SK-N-SH treated with all-trans-retinoic acid at 6 μM for 48 hours (cell line): Measurements from ENCODE around the gene CSNK2B.

Source experiments
- ESRRG ChIP-seq: fragments of 250-450 bp; sonication (Bioruptor Pico); IDR thresholded peaks from 2 replicates; pipeline ENCODE4 v1.6.1; 2021; ENCODE audit warnings: mild to moderate bottlenecking
- PPARA ChIP-seq: fragments of 250-450 bp; sonication (Bioruptor Pico); IDR thresholded peaks from 2 replicates; pipeline ENCODE4 v1.5.0; 2020; ENCODE audit warnings: mild to moderate bottlenecking, borderline replicate concordance
- TOX ChIP-seq: fragments of 250-450 bp; sonication (Bioruptor Pico); IDR thresholded peaks from 2 replicates; pipeline ENCODE4 v1.8.0; 2021; ENCODE audit warnings: mild to moderate bottlenecking, moderate library complexity, borderline replicate concordance
- TSHZ2 ChIP-seq: fragments of 250-450 bp; sonication (Bioruptor Pico); IDR thresholded peaks from 2 replicates; pipeline ENCODE4 v1.5.0; 2020; ENCODE audit warnings: mild to moderate bottlenecking, moderate library complexity
- ZFP30 ChIP-seq: fragments of 450-650 bp; formaldehyde crosslinking; IDR thresholded peaks from 2 replicates; pipeline ENCODE4 v1.5.0; 2022; ENCODE audit warnings: mild to moderate bottlenecking, moderate library complexity
- ZNF565 ChIP-seq: fragments of 450-650 bp; formaldehyde crosslinking; conservative IDR thresholded peaks from 2 replicates; pipeline ENCODE4 v1.5.0; 2020; ENCODE audit warnings: low read depth, mild to moderate bottlenecking, moderate library complexity
- ZNF70 ChIP-seq: fragments of 450-650 bp; formaldehyde crosslinking; IDR thresholded peaks from 2 replicates; pipeline ENCODE4 v1.5.0; 2020; ENCODE audit warnings: mild to moderate bottlenecking, moderate library complexity
- ZNF8 ChIP-seq: fragments of 450-650 bp; formaldehyde crosslinking; IDR thresholded peaks from 2 replicates; pipeline ENCODE4 v1.5.0; 2020; ENCODE audit warnings: mild to moderate bottlenecking, moderate library complexity
- TF ChIP-seq, protein P1 (sequence below): fragments of 250-450 bp; sonication (Bioruptor Pico); IDR thresholded peaks from 2 replicates; pipeline ENCODE4 v1.8.0; 2020; ENCODE audit warnings: mild to moderate bottlenecking, moderate library complexity, borderline replicate concordance

DNA sequence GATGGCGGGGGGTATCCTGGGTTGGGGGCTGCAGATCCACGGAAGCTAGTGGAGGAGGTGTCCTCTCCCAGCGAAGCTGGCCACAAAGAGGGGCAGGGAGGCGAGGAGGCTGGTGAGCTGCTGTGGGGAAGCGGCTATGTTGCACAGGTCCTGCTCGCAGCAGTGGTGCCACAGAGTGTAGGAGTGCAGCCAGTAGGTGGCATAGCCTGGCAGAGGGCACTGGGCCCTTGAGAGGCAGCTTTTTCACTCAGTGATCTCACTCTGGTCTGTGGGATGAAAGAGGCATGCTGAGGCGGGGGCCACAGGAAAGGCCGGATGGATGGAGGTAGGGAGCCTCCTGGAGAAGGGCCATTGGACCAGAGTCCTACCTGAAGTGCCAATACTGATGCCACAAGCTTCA is 46.4 kb downstream of the CSNK2B start:
- TF ChIP-seq ZNF565 (CRISPR knock-in tag) (no peak), ESRRG (no peak), ZFP30 (CRISPR knock-in tag) (no peak), TSHZ2 (CRISPR knock-in tag) (no peak), PPARA (CRISPR knock-in tag) (no peak), ZNF8 (CRISPR knock-in tag) (no peak), ZNF70 (CRISPR knock-in tag) (no peak), TOX (no peak)
- TF ChIP-seq, protein P1, sequence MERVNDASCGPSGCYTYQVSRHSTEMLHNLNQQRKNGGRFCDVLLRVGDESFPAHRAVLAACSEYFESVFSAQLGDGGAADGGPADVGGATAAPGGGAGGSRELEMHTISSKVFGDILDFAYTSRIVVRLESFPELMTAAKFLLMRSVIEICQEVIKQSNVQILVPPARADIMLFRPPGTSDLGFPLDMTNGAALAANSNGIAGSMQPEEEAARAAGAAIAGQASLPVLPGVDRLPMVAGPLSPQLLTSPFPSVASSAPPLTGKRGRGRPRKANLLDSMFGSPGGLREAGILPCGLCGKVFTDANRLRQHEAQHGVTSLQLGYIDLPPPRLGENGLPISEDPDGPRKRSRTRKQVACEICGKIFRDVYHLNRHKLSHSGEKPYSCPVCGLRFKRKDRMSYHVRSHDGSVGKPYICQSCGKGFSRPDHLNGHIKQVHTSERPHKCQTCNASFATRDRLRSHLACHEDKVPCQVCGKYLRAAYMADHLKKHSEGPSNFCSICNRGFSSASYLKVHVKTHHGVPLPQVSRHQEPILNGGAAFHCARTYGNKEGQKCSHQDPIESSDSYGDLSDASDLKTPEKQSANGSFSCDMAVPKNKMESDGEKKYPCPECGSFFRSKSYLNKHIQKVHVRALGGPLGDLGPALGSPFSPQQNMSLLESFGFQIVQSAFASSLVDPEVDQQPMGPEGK (CRISPR knock-in tag) = no peak
